Retinal pigment epithelial cell (primary cell): ENCODE data around the gene EFCAB14.
"Not testable (repeated sequence)": the region's sequence is repeated elsewhere in the genome, so short reads cannot be mapped to it uniquely, and the experiment has no call there.

ENCODE experiments used
- DNase-seq: peaks from one replicate; pipeline ENCODE4 v3.0.0-alpha.2; 2010; ENCODE audit warnings: low read depth
- H3K4me3 ChIP-seq: 2 replicates; pipeline ENCODE4 v1.5.1; 2011; ENCODE audit warnings: mild to moderate bottlenecking, low read length, control low read depth, moderate library complexity
- TF ChIP-seq, protein P1 (sequence below): conservative IDR thresholded peaks from 2 replicates; pipeline ENCODE4 v1.5.1; 2011; ENCODE audit warnings: low read depth, low read length, control low read depth, inconsistent platforms

Gene EFCAB14

DNA sequence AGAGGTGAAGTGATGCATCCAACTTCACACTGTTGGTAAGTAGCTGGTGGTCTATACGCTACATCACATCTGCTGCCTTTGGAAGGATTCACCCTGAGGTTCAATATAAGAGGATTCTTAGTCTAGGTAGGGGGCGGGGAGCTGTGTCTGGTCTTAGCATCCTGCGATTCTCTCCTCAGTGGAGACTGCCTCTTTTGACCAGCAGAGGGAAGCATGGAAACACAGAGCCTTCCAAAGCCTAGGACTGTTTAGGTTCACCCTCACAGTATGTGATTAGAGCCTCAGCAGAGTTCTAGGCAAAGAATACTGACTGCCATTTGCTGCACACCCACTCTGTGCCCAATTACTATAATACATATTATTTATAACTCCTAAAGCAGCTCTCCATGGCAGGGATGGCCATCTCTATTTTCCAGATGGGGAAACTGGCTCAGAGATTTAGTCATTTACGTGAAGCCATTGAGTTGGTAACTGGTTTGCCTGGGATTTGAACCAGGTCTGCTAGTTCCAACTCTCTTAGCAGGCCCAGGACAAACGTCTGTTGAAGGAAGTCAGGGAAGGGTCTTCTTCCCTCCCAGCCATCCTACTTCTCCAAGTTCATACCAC, 28.9 kb upstream of the EFCAB14 start:
- TF ChIP-seq, protein P1, sequence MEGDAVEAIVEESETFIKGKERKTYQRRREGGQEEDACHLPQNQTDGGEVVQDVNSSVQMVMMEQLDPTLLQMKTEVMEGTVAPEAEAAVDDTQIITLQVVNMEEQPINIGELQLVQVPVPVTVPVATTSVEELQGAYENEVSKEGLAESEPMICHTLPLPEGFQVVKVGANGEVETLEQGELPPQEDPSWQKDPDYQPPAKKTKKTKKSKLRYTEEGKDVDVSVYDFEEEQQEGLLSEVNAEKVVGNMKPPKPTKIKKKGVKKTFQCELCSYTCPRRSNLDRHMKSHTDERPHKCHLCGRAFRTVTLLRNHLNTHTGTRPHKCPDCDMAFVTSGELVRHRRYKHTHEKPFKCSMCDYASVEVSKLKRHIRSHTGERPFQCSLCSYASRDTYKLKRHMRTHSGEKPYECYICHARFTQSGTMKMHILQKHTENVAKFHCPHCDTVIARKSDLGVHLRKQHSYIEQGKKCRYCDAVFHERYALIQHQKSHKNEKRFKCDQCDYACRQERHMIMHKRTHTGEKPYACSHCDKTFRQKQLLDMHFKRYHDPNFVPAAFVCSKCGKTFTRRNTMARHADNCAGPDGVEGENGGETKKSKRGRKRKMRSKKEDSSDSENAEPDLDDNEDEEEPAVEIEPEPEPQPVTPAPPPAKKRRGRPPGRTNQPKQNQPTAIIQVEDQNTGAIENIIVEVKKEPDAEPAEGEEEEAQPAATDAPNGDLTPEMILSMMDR = peak; percentile 92
- no peak overlapping the region for H3K4me3 ChIP-seq
- peak; percentile 8 for DNase-seq

DNA sequence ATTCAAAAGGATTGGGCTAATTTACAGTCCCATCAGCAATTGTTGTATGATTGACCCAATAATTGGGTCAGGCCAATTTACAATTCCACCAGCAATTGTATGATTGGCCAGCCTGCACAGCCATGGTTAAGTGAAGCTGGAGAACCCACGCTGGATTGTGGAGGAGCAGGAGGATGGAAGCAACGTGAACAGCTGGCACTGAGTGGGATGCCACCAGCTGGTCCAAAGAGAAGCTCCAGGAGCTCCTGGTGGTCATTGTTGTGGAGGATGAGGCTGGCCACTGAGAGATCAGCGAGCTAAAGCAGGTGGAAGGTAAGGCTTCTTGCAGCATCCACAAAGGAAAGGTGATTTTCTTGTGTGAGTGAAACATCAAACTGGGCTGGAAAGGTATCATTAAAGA, 23.2 kb upstream of the EFCAB14 start:
- DNase-seq = no peak
- H3K4me3 ChIP-seq = no peak overlapping the region
- TF ChIP-seq, protein P1 = no peak

DNA sequence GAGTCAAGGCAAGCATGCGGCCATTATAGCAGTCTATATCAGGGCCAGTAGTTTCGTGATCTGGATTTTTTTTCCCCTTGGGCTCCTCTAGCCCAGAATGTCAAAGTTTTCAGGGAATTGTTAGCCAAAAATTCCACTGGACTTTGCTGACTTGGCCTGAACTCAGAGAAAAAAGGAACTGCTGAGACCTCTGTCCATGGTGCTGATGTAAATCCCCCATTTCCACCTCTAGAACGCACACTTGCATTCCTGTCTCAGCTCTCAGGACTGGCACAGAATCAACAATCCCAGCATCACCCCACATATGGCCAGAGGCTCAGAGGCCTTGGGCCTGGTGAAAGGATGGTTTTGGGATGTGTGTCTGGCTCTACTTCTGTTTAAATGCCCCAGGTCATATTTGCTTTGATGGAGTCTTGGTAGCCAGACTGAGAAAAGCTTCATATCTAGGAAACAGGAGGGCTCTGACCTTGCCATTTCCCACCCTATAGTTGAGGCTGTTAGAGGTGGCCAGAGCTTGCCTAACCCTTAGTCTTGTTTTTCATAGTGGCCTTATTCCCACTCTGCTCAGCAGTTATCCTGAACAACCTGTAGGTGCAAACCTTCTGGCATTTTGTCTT, 16.9 kb upstream of the EFCAB14 start:
- no peak overlapping the region for H3K4me3 ChIP-seq
- DNase-seq = peak; percentile 36
- TF ChIP-seq, protein P1 = peak; percentile 67

DNA sequence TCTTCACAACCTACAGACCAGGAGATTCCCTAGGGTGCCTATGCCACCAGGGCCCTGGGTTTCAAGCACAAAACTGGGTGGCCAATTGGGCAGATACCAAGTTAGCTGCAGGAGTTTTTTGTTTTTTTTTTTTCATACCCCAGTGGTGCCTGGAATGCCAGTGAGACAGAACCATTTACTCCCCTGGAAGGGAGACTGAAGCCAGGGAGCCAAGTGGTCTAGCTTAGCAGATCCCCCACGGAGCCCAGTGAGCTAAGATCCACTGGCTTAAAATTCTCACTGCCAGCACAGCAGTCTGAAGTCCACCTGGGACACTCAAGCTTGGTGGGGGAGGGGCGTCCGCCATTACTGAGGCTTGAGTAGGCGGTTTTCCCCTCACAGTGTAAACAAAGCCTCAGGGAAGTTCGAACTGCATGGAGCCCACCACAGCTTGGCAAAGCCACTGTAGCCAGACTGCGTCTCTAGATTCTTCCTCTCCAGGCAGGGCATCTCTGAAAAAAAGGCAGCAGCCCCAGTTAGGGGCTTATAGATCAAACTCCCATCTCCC, 9.5 kb upstream of the EFCAB14 start:
- DNase-seq, H3K4me3 ChIP-seq: not testable (repeated sequence)

DNA sequence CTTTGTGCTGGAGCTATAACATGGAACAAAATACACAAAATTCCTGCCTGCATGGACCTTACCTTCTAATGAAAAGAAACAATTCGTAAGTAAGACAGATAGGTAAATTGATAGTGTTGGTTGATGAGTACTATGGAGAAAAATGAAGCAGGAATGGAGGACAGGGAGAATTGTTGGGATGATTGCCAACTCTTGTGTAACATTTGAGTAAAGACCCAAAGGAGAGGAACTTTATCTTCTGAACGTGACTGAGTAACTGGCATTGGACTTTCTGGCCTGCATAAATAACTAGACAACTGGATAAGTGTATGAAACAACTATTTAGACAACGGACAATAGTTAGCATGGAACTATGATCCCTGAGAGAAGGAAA, 6.8 kb upstream of the EFCAB14 start:
- no peak for DNase-seq

DNA sequence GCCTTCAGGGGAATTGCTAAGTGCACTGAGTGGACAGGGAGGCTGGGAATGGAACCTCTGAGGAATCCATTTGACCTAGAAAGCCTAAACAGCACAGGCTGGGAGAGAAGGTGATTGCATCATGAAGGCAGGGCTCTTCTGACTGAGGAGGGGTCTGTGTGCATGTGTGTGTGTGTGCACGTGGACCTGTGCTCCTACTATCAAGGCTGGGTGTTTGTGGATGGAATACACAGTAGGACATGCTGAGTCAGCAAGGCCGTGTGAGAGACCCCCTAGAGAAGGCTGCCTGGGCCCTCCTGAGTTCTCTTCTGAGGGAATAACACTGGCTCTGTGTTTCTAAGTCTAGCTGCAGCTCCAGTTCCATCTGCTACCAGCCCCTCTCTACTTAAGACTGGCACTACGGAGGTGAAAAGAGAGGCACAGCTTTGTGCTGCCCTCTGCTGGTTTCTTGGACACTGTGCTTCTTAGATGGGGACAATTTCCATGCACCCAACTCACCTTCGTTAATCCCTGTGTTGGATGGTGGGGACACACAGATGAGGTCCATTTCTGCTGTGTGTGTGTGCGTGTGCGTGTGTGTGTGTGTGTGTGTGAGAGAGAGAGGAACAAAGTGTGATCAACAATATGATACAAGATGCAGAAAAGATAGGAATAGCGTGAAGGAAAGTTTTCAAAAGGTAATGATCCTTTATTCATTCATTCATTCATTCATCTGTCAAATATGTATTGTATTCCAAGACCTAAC, 6.2 kb upstream of the EFCAB14 start:
- peak; percentile 39 for DNase-seq
- no peak overlapping the region for H3K4me3 ChIP-seq
- TF ChIP-seq, protein P1 = peak; percentile 95

More for the DNA sequence above, 6.8 kb upstream of the EFCAB14 start:
- TF ChIP-seq, protein P1 = no peak
- no peak overlapping the region for H3K4me3 ChIP-seq

DNA sequence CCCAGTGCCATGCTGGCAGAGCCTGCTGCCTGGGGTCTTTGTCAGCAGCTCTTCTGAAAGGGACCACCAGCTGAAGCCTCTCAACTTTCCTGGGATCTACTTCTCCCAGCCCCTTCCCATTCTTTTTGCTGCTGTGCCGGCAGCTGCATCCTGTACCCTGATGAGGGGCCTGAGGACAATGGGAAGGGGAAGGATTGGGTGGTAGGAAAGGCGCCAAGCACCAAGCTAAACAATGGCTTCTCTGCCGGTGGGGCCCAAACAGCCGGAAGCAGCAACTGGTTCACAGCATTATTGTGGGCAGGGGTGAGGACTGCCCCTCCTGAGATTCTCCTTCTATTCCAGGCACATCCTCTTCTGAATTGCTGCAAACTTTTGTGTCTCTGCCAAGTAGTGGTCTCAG, 5.0 kb upstream of the EFCAB14 start:
- TF ChIP-seq, protein P1 = no peak

More for the DNA sequence above, 5.0 kb upstream of the EFCAB14 start:
- no peak overlapping the region for H3K4me3 ChIP-seq
- no peak for DNase-seq
